ENCODE results near the gene APOL2. TPM values are rescaled to one million over a fixed set of nuclear protein-coding genes. Genes with fewer than 3 reads are reported as not detected.

Gene APOL2
- total RNA-seq, 1 donor from 2014 or later: 12.8 TPM

DNA sequence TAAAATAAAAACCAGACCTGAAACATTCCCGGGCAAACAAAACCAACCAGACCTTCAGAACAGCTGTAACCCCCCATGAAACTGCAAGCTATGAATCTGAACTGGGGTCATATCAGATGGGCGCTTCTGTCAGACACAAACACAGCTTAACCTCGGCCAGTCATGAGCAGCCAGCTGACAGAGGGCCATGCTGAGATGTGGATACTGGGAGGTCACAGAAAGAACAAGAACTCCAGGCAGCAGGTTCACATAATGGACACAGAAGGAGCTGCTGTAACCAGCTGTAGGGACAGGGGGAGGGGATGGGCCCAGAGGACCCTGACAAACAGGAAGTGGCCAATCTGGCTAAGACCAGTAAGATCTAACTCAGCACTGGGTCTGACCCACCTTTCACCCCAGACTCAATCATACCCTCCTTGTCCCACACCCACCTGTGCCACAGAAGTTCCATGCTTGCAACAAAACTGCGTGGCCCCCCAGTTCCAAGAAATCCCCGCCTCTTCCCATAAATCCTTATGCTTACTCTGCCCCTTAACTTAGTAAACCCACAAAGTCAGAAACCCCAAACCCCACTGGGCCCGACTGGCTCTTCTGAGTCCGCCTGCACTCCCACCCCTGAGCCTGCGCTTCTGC lies 41.7 kb downstream of the APOL2 start:
- Histone ChIP-seq H3K9ac (no peak overlapping the region), H3K27me3 (no peaks in the 10 kb centered on the region), H3K36me3 (no peaks in the 10 kb centered on the region), H2AFZ (replicated peaks) (peak overlapping the region; percentile 45), H3K4me1 (peaks cover 45% of the 10 kb centered on the region), H3K79me2 (ENCODE audit: low read depth) (no peaks in the 10 kb centered on the region), H3K27ac (peak overlapping the region; percentile 61), H3F3A (ENCODE audit: low read depth) (peaks cover 21% of the 10 kb centered on the region), H3K4me2 (peak overlapping the region; percentile 65), H3K4me3 (peak overlapping the region; percentile 11), H3K9me3 (ENCODE audit: low read depth) (no peaks in the 10 kb centered on the region), H4K20me1 (ENCODE audit: low read depth) (no peaks in the 10 kb centered on the region)
- H3K9me3 Mint-ChIP-seq: no peaks in the 10 kb centered on the region
- TF ChIP-seq EZH2 (IDR thresholded peaks at IDR 0.05) (no peak), EZH2phosphoT487 (IDR thresholded peaks at IDR 0.05) (no peak)
- TF ChIP-seq, protein P1, sequence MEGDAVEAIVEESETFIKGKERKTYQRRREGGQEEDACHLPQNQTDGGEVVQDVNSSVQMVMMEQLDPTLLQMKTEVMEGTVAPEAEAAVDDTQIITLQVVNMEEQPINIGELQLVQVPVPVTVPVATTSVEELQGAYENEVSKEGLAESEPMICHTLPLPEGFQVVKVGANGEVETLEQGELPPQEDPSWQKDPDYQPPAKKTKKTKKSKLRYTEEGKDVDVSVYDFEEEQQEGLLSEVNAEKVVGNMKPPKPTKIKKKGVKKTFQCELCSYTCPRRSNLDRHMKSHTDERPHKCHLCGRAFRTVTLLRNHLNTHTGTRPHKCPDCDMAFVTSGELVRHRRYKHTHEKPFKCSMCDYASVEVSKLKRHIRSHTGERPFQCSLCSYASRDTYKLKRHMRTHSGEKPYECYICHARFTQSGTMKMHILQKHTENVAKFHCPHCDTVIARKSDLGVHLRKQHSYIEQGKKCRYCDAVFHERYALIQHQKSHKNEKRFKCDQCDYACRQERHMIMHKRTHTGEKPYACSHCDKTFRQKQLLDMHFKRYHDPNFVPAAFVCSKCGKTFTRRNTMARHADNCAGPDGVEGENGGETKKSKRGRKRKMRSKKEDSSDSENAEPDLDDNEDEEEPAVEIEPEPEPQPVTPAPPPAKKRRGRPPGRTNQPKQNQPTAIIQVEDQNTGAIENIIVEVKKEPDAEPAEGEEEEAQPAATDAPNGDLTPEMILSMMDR (IDR thresholded peaks at IDR 0.05): no peak
- peak overlapping the region; percentile 78 for H3K4me3 Mint-ChIP-seq
- peak overlapping the region; percentile 95 for H3K27ac Mint-ChIP-seq
- peak; percentile 54 for DNase-seq (ENCODE audit: low spot score)
- peaks cover 71% of the 10 kb centered on the region for H3K4me1 Mint-ChIP-seq
- no peaks in the 10 kb centered on the region for H3K36me3 Mint-ChIP-seq
- H3K27me3 Mint-ChIP-seq (ENCODE audit: insufficient read depth, low read depth): peaks cover 17% of the 10 kb centered on the region

DNA sequence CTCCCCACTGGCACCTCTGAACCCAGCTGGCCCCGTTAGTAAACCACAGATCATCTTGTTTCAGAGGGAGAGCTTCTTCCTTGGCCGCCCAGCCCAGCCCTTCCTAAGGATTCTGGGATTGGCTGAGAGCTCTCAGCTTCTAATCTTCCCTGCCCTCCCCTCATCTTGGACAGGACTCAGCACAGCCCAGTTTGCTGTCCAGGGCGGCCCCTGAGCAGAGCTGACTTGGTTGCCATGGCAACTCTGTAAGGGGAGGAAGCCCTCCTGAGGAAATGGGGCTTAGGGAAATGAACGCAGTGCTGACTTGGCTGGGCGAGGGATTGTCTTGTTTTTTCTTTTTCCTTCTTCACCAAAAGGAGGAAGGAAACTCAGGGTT lies 42.3 kb downstream of the APOL2 start:
- DNase-seq (ENCODE audit: low spot score): peak; percentile 100
- no peak overlapping the region for H3K9ac ChIP-seq
- TF ChIP-seq EZH2phosphoT487 (IDR thresholded peaks at IDR 0.05): no peak
- TF ChIP-seq, protein P1 (IDR thresholded peaks at IDR 0.05): no peak
- TF ChIP-seq EZH2 (IDR thresholded peaks at IDR 0.05): no peak
- H2AFZ ChIP-seq (replicated peaks): no peak overlapping the region
- H3K4me3 ChIP-seq: peak overlapping the region; percentile 11
- no peaks in the 10 kb centered on the region for H3K36me3 ChIP-seq
- peaks cover 21% of the 10 kb centered on the region for H3K27me3 Mint-ChIP-seq (ENCODE audit: insufficient read depth, low read depth)
- H3K4me1 ChIP-seq: peaks cover 44% of the 10 kb centered on the region
- H3K4me2 ChIP-seq: peak overlapping the region; percentile 65
- peak overlapping the region; percentile 61 for H3K27ac ChIP-seq
- peak overlapping the region; percentile 78 for H3K4me3 Mint-ChIP-seq
- peaks cover 69% of the 10 kb centered on the region for H3K4me1 Mint-ChIP-seq
- no peaks in the 10 kb centered on the region for H3K79me2 ChIP-seq (ENCODE audit: low read depth)
- no peaks in the 10 kb centered on the region for H4K20me1 ChIP-seq (ENCODE audit: low read depth)
- H3K9me3 Mint-ChIP-seq: no peaks in the 10 kb centered on the region
- no peaks in the 10 kb centered on the region for H3K36me3 Mint-ChIP-seq
- peaks cover 21% of the 10 kb centered on the region for H3F3A ChIP-seq (ENCODE audit: low read depth)
- H3K27me3 ChIP-seq: no peaks in the 10 kb centered on the region
- H3K9me3 ChIP-seq (ENCODE audit: low read depth): no peaks in the 10 kb centered on the region
- H3K27ac Mint-ChIP-seq: peak overlapping the region; percentile 95

DNA sequence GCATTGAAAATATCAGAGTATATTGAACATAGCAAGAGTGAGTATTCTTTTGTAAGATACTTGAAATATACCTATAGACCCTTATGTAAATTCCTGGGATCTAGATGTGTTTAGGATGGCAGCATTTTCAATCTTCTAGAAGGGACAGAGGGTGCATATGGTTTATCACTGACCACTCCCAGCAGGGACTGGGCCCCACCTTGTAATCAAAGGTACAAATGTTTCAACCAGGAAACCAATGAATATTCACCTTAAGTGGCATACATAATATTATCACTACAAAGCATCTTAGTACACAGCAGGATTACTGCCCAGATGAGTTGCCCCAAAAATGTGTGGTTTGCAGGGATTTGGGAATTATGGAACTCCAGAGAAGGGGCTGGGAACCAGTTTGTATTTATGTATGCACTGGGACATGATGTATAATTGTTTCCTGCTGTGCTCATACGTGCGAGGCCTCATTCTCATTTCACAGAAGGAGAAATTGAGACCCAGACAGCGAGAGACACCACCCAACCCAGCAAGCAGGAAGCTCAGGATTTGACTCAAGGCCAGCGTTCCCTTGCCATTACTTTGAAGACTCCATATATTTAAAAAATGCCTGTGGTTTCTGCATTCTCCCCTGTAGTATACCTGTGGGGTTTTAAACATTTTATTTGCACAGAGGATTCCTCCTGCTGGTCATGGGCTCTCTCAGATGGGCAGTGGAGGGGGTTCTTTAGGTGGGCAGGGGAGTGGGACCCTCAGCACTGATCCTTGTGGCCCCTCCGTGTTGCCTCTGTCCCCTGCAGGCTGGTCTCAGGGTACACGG lies 42.9 kb downstream of the APOL2 start:
- H4K20me1 ChIP-seq (ENCODE audit: low read depth): no peaks in the 10 kb centered on the region
- peaks cover 38% of the 10 kb centered on the region for H3K4me1 ChIP-seq
- H3K9me3 ChIP-seq (ENCODE audit: low read depth): no peaks in the 10 kb centered on the region
- TF ChIP-seq, protein P1 (IDR thresholded peaks at IDR 0.05): no peak
- no peak for TF ChIP-seq EZH2phosphoT487 (IDR thresholded peaks at IDR 0.05)
- no peak for TF ChIP-seq EZH2 (IDR thresholded peaks at IDR 0.05)
- no peak overlapping the region for H3K27ac ChIP-seq
- H3K36me3 ChIP-seq: no peaks in the 10 kb centered on the region
- Mint-ChIP-seq H3K36me3 (no peaks in the 10 kb centered on the region), H3K4me1 (peaks cover 64% of the 10 kb centered on the region), H3K9me3 (no peaks in the 10 kb centered on the region), H3K27ac (peak overlapping the region; percentile 95), H3K27me3 (ENCODE audit: insufficient read depth, low read depth) (peaks cover 20% of the 10 kb centered on the region), H3K4me3 (peak overlapping the region; percentile 78)
- peak overlapping the region; percentile 64 for H3K4me2 ChIP-seq
- H3K9ac ChIP-seq: no peak overlapping the region
- H2AFZ ChIP-seq (replicated peaks): no peak overlapping the region
- no peaks in the 10 kb centered on the region for H3K27me3 ChIP-seq
- H3K79me2 ChIP-seq (ENCODE audit: low read depth): no peaks in the 10 kb centered on the region
- no peak overlapping the region for H3K4me3 ChIP-seq
- DNase-seq (ENCODE audit: low spot score): no peak
- H3F3A ChIP-seq (ENCODE audit: low read depth): peaks cover 21% of the 10 kb centered on the region

Measured in neural progenitor cell (in vitro differentiated cells).